Activated B cell treated with CpG ODN at 0.5 μM for 24 hours (primary cell): ENCODE data around the gene GAS6. TPM values are rescaled to one million over a fixed set of nuclear protein-coding genes. Genes with fewer than 3 reads are reported as not detected.
"Not testable (repeated sequence)": the region's sequence is repeated elsewhere in the genome, so short reads cannot be mapped to it uniquely, and the experiment has no call there.

Experiments
- ATAC-seq: fragments of 200-7000 bp; cut with Tn5 transposase; one replicate; pipeline ENCODE4 v1.10.0; 2021; ENCODE audit warnings: low read depth, mild to moderate bottlenecking, moderate library complexity
- CTCF ChIA-PET: fragments of 350-600 bp; sonication (Branson Sonifier 250); formaldehyde crosslinking; loops from one replicate; lab custom pipeline; 2021; ENCODE audit warnings: antibody characterized with exemption; lab: Charles Lee
- POLR2A ChIA-PET: fragments of 350-600 bp; sonication (Branson Sonifier 250); formaldehyde crosslinking; loops from one replicate; lab custom pipeline; 2021; ENCODE audit warnings: antibody characterized with exemption; lab: Charles Lee
- DNase-seq: peaks from one replicate; pipeline ENCODE4 v3.0.0; 2022
- H3K27ac Mint-ChIP-seq: one replicate; pipeline ENCODE4 v1.8.0; 2020; ENCODE audit warnings: mixed read lengths
- H3K27me3 Mint-ChIP-seq: one replicate; pipeline ENCODE4 v1.8.0; 2021; ENCODE audit warnings: mixed read lengths
- H3K36me3 Mint-ChIP-seq: one replicate; pipeline ENCODE4 v1.8.0; 2021; ENCODE audit warnings: low read depth, mixed read lengths
- H3K4me1 Mint-ChIP-seq: one replicate; pipeline ENCODE4 v1.8.0; 2021; ENCODE audit warnings: mixed read lengths
- H3K4me3 Mint-ChIP-seq: one replicate; pipeline ENCODE4 v1.8.0; 2020; ENCODE audit warnings: mild to moderate bottlenecking, mixed read lengths
- H3K9me3 Mint-ChIP-seq: one replicate; pipeline ENCODE4 v1.8.0; 2020; ENCODE audit warnings: mixed read lengths
- CTCF ChIP-seq: fragments of 200-600 bp; IDR thresholded peaks from one replicate; pipeline ENCODE4 v1.8.0; 2022; ENCODE audit warnings: antibody characterized with exemption, mild to moderate bottlenecking
- intact Hi-C: fragments of 100-400 bp; cut with micrococcal nuclease; formaldehyde crosslinking; loops from one replicate; pipeline ENCODE4 v1.15.1; 2024
- total RNA-seq: library from RNA; stranded (reverse); gene quantifications from 2 replicates; pipeline ENCODE4 v1.2.3, GENCODE V29; 2022

GAS6 gene
- total RNA-seq, 1 donor from 2014 or later, result 1.4 TPM

GRCh38 chr13:113831061-113831460, 32.8 kb downstream of the GAS6 start:
- intact Hi-C loops, result no loop called here
- TF ChIP-seq CTCF, result no peak

GRCh38 chr13:113830426-113830950, 33.4 kb downstream of the GAS6 start:
- H3K27me3 Mint-ChIP-seq, H3K4me1 Mint-ChIP-seq, CTCF ChIA-PET, DNase-seq, H3K27ac Mint-ChIP-seq, H3K9me3 Mint-ChIP-seq, H3K4me3 Mint-ChIP-seq, ATAC-seq, intact Hi-C loops, POLR2A ChIA-PET: not testable (repeated sequence)
- H3K36me3 Mint-ChIP-seq, result peaks cover 30% of the 10 kb centered on the region

More at GRCh38 chr13:113831061-113831460, 32.8 kb downstream of the GAS6 start:
- DNase-seq (no peak), ATAC-seq (no peak)
- Mint-ChIP-seq H3K4me3 (no peak overlapping the region), H3K27me3 (no peaks in the 10 kb centered on the region), H3K9me3 (no peaks in the 10 kb centered on the region), H3K27ac (no peak overlapping the region), H3K36me3 (peaks cover 25% of the 10 kb centered on the region), H3K4me1 (no peaks in the 10 kb centered on the region)
- ChIA-PET POLR2A (no interaction called here), CTCF (no interaction called here)

- Mint-ChIP-seq H3K9me3 (no peaks in the 10 kb centered on the region), H3K27me3 (no peaks in the 10 kb centered on the region), H3K27ac (no peak overlapping the region), H3K4me3 (no peak overlapping the region), H3K4me1 (no peaks in the 10 kb centered on the region), H3K36me3 (peaks cover 30% of the 10 kb centered on the region)
- no peak for TF ChIP-seq CTCF
- intact Hi-C loops, result no loop called here
- ChIA-PET CTCF (no interaction called here), POLR2A (no interaction called here)
- no peak for DNase-seq
- ATAC-seq, result no peak
Measured at GRCh38 chr13:113828282-113828825, 35.5 kb downstream of the GAS6 start.

GRCh38 chr13:113827021-113827420, 36.9 kb downstream of the GAS6 start:
- POLR2A ChIA-PET, result no interaction called here
- DNase-seq (no peak), ATAC-seq (no peak)
- no peaks in the 10 kb centered on the region for H3K4me1 Mint-ChIP-seq
- no peak overlapping the region for H3K27ac Mint-ChIP-seq
- no peaks in the 10 kb centered on the region for H3K27me3 Mint-ChIP-seq
- H3K4me3 Mint-ChIP-seq, result no peak overlapping the region
- CTCF ChIA-PET, result no interaction called here
- intact Hi-C loops, result no loop called here
- H3K36me3 Mint-ChIP-seq, result peaks cover 33% of the 10 kb centered on the region
- no peak for TF ChIP-seq CTCF
- no peaks in the 10 kb centered on the region for H3K9me3 Mint-ChIP-seq

GRCh38 chr13:113826446-113826845, 37.4 kb downstream of the GAS6 start:
- DNase-seq, H3K4me3 Mint-ChIP-seq, ATAC-seq, POLR2A ChIA-PET, H3K27ac Mint-ChIP-seq, intact Hi-C loops, CTCF ChIA-PET, H3K27me3 Mint-ChIP-seq, H3K4me1 Mint-ChIP-seq, H3K9me3 Mint-ChIP-seq: not testable (repeated sequence)
- peaks cover 36% of the 10 kb centered on the region for H3K36me3 Mint-ChIP-seq

- no peaks in the 10 kb centered on the region for H3K4me1 Mint-ChIP-seq
- no peak for DNase-seq
- no peak for ATAC-seq
- intact Hi-C loops, result no loop called here
- ChIA-PET CTCF (no interaction called here), POLR2A (no interaction called here)
- no peaks in the 10 kb centered on the region for H3K9me3 Mint-ChIP-seq
- peaks cover 41% of the 10 kb centered on the region for H3K36me3 Mint-ChIP-seq
- TF ChIP-seq CTCF, result no peak
- H3K4me3 Mint-ChIP-seq, result no peak overlapping the region
- no peaks in the 10 kb centered on the region for H3K27me3 Mint-ChIP-seq
- no peak overlapping the region for H3K27ac Mint-ChIP-seq
Measured at GRCh38 chr13:113825841-113826240, 38.0 kb downstream of the GAS6 start.
